A549 (cell line): ENCODE data around the gene CXXC5. TPM values are rescaled to one million over a fixed set of nuclear protein-coding genes. Genes with fewer than 3 reads are reported as not detected.

Experiments
- ATAC-seq, 2 experiments: fragments of 200-7000 bp in 1 of 2; fragments of >200 bp in 1 of 2; cut with Nextera tagmentation in 1 of 2; cut with Tn5 transposase in 1 of 2; 3 replicates each; pipeline versions ENCODE4 v1.8.0 to v1.9.1; 2018 to 2020; ENCODE audit warnings: mild to moderate bottlenecking in 1 of 2, moderate library complexity in 1 of 2
- CTCF ChIA-PET: fragments of 300-600 bp; sonication (Branson Sonifier 250); formaldehyde crosslinking; extraction: SDS; loops from one replicate; lab custom pipeline; 2021; ENCODE audit warnings: antibody characterized with exemption, inconsistent platforms; lab: Yijun Ruan, JAX
- POLR2A ChIA-PET: fragments of 350-600 bp; formaldehyde crosslinking; extraction: SDS; loops from one replicate; lab custom pipeline; 2021; ENCODE audit warnings: antibody characterized with exemption, inconsistent platforms; lab: Yijun Ruan, JAX
- DNase-seq, 2 experiments: peaks; one replicate each; pipeline versions ENCODE4 v3.0.0 to v3.0.0-alpha.2; 2011 to 2016; ENCODE audit warnings: low read depth in 1 of 2, low spot score in 1 of 2
- FAIRE-seq: peaks from 2 replicates; lab custom pipeline; 2011; peaks lifted over from hg19 to GRCh38; lab: Jason Lieb, UNC
- H3K27ac ChIP-seq, 2 experiments: fragments of >200 bp; sonication (Bioruptor Twin); formaldehyde crosslinking; 3 replicates each; pipeline ENCODE4 v1.5.1; 2016 to 2017
- H3K4me1 ChIP-seq: fragments of >200 bp; sonication (Bioruptor Twin); formaldehyde crosslinking; 3 replicates; pipeline ENCODE4 v1.6.1; 2016
- H3K4me2 ChIP-seq: fragments of >200 bp; sonication (Bioruptor Twin); formaldehyde crosslinking; 3 replicates; pipeline ENCODE4 v1.6.1; 2016
- H3K4me3 ChIP-seq: fragments of >200 bp; sonication (Bioruptor Twin); formaldehyde crosslinking; 3 replicates; pipeline ENCODE4 v1.5.1; 2016
- H3K9me3 ChIP-seq: fragments of >200 bp; sonication (Bioruptor Twin); formaldehyde crosslinking; 3 replicates; pipeline ENCODE4 v1.6.1; 2016
- EP300 ChIP-seq, 2 experiments: fragments of >200 bp; sonication (Bioruptor Twin); formaldehyde crosslinking; IDR thresholded peaks; 2 replicates in 1 of 2; 3 replicates in 1 of 2; pipeline ENCODE4 v1.6.1; 2016 to 2017
- GATA3 ChIP-seq: IDR thresholded peaks from 2 replicates; pipeline ENCODE4 v1.6.1; 2012; ENCODE audit warnings: borderline replicate concordance
- HEYL ChIP-seq: fragments of 250-450 bp; sonication (Bioruptor Pico); IDR thresholded peaks from 2 replicates; pipeline ENCODE4 v1.8.0; 2021; ENCODE audit warnings: mild to moderate bottlenecking, moderate library complexity
- HOXB13 ChIP-seq: fragments of 250-450 bp; sonication (Bioruptor Pico); IDR thresholded peaks from 2 replicates; pipeline ENCODE4 v1.5.0; 2020; ENCODE audit warnings: low read depth, mild to moderate bottlenecking, moderate library complexity
- POLR2AphosphoS2 ChIP-seq: conservative IDR thresholded peaks from 2 replicates; pipeline ENCODE4 v1.6.1; 2012; ENCODE audit warnings: low read length, improper control_type of control experiment, inconsistent platforms
- RNF2 ChIP-seq: fragments of 200-600 bp; sonication (generic); IDR thresholded peaks from 2 replicates; pipeline ENCODE4 v1.6.1; 2016; ENCODE audit warnings: low read depth, mild to moderate bottlenecking, antibody characterized with exemption, moderate library complexity, borderline replicate concordance
- SMC3 ChIP-seq: fragments of >200 bp; sonication (Bioruptor Twin); formaldehyde crosslinking; IDR thresholded peaks from 3 replicates; pipeline ENCODE4 v1.6.1; 2018; ENCODE audit warnings: inconsistent platforms
- TP53 ChIP-seq: fragments of 250-450 bp; sonication (Bioruptor Pico); IDR thresholded peaks from 2 replicates; pipeline ENCODE4 v1.5.0; 2021; ENCODE audit warnings: mild to moderate bottlenecking, moderate library complexity
- WGBS: methylation state at CpG from one replicate; pipeline ENCODE4 v1.1.6; 2017; ENCODE audit errors: missing lambda C conversion rate; 5-methylcytosine and 5-hydroxymethylcytosine counted together
- polyA plus RNA-seq, 4 experiments: library from polyadenylated mRNA; depleted of rRNA in 3 of 4; stranded (reverse); fragments of >200 nt; fragmentation: RNase III in 1 of 4; extraction: RNeasy Plus Mini Kit Qiagen cat#74134 plus additional on column Dnase treatment in 1 of 4; gene quantifications; 2 replicates in 3 of 4; 3 replicates in 1 of 4; pipeline ENCODE4 v1.2.3, GENCODE V29; 2011 to 2017
- TF ChIP-seq, protein P1 (sequence below): fragments of >200 bp; sonication (Bioruptor Twin); formaldehyde crosslinking; IDR thresholded peaks from 3 replicates; pipeline ENCODE4 v1.5.1; 2016
- TF ChIP-seq, protein P2 (sequence below): fragments of 200-600 bp; sonication (generic); IDR thresholded peaks from 2 replicates; pipeline ENCODE4 v1.6.1; 2016; ENCODE audit warnings: antibody characterized with exemption, mild to moderate bottlenecking, moderate library complexity
- TF ChIP-seq, protein P3 (sequence below): fragments of 250-450 bp; sonication (Bioruptor Pico); IDR thresholded peaks from 2 replicates; pipeline ENCODE4 v1.5.0; 2020; ENCODE audit warnings: low read depth, mild to moderate bottlenecking, moderate library complexity
- TF ChIP-seq, protein P4 (sequence below): fragments of 450-650 bp; IDR thresholded peaks from 2 replicates; pipeline ENCODE4 v1.6.1; 2014; ENCODE audit warnings: antibody characterized with exemption
- TF ChIP-seq, protein P5 (sequence below): fragments of >200 bp; sonication (Bioruptor Twin); formaldehyde crosslinking; IDR thresholded peaks from 2 replicates; pipeline ENCODE4 v1.6.1; 2016
- TF ChIP-seq, protein P6 (sequence below): fragments of 250-450 bp; sonication (Bioruptor Pico); IDR thresholded peaks from 2 replicates; pipeline ENCODE4 v1.5.0; 2021; ENCODE audit warnings: mild to moderate bottlenecking, moderate library complexity, borderline replicate concordance

The CXXC5 gene
- polyA plus RNA-seq, 2 of the 4 experiments (the other 2 are of a cell fraction), result 18.1 to 32.5 TPM

DNA sequence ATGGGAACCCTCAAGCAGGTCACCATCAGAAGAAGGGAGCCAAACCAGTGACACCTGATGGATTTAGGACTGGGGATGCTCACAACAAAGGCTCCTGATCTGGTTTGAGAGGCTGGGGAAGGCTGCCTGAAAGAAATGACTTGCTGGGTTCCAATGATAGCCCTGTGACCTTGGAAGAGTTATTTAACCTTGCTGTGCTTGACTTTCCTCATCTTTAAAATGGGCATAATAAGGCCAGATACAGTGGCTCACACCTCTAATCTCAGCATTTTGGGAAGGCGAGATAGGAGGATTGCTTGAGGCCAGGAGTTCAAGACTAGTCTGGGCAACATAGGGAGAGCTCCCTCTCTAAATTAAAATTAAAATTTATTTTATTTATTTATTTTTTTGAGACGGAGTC is 83.9 kb downstream of the CXXC5 start:
- ATAC-seq, result no peak

More for the DNA sequence above, 83.9 kb downstream of the CXXC5 start:
- DNase-seq (no peak), FAIRE-seq (no peak)
- H3K4me1 ChIP-seq, result no peaks in the 10 kb centered on the region
- ChIA-PET POLR2A (no interaction called here), CTCF (interaction anchor here (1.6 to 2.8 kb wide), 3 partner anchors 11 to 33 kb away, joined by 3 to 8 read pairs (median 5); no protein-coding TSS in a partner anchor)
- 94% methylated on average over 2 of the region's 2 CpGs for WGBS
- H3K4me3 ChIP-seq, result no peak overlapping the region
- no peak overlapping the region for H3K4me2 ChIP-seq
- TF ChIP-seq, protein P1, sequence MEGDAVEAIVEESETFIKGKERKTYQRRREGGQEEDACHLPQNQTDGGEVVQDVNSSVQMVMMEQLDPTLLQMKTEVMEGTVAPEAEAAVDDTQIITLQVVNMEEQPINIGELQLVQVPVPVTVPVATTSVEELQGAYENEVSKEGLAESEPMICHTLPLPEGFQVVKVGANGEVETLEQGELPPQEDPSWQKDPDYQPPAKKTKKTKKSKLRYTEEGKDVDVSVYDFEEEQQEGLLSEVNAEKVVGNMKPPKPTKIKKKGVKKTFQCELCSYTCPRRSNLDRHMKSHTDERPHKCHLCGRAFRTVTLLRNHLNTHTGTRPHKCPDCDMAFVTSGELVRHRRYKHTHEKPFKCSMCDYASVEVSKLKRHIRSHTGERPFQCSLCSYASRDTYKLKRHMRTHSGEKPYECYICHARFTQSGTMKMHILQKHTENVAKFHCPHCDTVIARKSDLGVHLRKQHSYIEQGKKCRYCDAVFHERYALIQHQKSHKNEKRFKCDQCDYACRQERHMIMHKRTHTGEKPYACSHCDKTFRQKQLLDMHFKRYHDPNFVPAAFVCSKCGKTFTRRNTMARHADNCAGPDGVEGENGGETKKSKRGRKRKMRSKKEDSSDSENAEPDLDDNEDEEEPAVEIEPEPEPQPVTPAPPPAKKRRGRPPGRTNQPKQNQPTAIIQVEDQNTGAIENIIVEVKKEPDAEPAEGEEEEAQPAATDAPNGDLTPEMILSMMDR, result no peak
- TF ChIP-seq, protein P2, sequence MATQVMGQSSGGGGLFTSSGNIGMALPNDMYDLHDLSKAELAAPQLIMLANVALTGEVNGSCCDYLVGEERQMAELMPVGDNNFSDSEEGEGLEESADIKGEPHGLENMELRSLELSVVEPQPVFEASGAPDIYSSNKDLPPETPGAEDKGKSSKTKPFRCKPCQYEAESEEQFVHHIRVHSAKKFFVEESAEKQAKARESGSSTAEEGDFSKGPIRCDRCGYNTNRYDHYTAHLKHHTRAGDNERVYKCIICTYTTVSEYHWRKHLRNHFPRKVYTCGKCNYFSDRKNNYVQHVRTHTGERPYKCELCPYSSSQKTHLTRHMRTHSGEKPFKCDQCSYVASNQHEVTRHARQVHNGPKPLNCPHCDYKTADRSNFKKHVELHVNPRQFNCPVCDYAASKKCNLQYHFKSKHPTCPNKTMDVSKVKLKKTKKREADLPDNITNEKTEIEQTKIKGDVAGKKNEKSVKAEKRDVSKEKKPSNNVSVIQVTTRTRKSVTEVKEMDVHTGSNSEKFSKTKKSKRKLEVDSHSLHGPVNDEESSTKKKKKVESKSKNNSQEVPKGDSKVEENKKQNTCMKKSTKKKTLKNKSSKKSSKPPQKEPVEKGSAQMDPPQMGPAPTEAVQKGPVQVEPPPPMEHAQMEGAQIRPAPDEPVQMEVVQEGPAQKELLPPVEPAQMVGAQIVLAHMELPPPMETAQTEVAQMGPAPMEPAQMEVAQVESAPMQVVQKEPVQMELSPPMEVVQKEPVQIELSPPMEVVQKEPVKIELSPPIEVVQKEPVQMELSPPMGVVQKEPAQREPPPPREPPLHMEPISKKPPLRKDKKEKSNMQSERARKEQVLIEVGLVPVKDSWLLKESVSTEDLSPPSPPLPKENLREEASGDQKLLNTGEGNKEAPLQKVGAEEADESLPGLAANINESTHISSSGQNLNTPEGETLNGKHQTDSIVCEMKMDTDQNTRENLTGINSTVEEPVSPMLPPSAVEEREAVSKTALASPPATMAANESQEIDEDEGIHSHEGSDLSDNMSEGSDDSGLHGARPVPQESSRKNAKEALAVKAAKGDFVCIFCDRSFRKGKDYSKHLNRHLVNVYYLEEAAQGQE, result no peak
- TF ChIP-seq, protein P3, sequence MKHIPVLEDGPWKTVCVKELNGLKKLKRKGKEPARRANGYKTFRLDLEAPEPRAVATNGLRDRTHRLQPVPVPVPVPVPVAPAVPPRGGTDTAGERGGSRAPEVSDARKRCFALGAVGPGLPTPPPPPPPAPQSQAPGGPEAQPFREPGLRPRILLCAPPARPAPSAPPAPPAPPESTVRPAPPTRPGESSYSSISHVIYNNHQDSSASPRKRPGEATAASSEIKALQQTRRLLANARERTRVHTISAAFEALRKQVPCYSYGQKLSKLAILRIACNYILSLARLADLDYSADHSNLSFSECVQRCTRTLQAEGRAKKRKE (CRISPR knock-in tag), result no peak
- TF ChIP-seq TP53 (no peak), HOXB13 (no peak), GATA3 (no peak), EP300 (IDR thresholded peaks at IDR 0.05) (no peak), HEYL (no peak), POLR2AphosphoS2 (no peak), SMC3 (no peak), RNF2 (no peak)
- TF ChIP-seq, protein P4, sequence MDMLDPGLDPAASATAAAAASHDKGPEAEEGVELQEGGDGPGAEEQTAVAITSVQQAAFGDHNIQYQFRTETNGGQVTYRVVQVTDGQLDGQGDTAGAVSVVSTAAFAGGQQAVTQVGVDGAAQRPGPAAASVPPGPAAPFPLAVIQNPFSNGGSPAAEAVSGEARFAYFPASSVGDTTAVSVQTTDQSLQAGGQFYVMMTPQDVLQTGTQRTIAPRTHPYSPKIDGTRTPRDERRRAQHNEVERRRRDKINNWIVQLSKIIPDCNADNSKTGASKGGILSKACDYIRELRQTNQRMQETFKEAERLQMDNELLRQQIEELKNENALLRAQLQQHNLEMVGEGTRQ, result no peak
- TF ChIP-seq, protein P5, sequence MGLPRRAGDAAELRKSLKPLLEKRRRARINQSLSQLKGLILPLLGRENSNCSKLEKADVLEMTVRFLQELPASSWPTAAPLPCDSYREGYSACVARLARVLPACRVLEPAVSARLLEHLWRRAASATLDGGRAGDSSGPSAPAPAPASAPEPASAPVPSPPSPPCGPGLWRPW, result no peak
- TF ChIP-seq, protein P6, sequence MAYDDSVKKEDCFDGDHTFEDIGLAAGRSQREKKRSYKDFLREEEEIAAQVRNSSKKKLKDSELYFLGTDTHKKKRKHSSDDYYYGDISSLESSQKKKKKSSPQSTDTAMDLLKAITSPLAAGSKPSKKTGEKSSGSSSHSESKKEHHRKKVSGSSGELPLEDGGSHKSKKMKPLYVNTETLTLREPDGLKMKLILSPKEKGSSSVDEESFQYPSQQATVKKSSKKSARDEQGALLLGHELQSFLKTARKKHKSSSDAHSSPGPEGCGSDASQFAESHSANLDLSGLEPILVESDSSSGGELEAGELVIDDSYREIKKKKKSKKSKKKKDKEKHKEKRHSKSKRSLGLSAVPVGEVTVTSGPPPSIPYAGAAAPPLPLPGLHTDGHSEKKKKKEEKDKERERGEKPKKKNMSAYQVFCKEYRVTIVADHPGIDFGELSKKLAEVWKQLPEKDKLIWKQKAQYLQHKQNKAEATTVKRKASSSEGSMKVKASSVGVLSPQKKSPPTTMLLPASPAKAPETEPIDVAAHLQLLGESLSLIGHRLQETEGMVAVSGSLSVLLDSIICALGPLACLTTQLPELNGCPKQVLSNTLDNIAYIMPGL, result no peak
- no peaks in the 10 kb centered on the region for H3K9me3 ChIP-seq
- H3K27ac ChIP-seq, result no peak overlapping the region
